ENCODE measurements around the gene RTL3.
"Not testable (repeated sequence)": the region's sequence is repeated elsewhere in the genome, so short reads cannot be mapped to it uniquely, and the experiment has no call there.

RTL3 gene, protein sequence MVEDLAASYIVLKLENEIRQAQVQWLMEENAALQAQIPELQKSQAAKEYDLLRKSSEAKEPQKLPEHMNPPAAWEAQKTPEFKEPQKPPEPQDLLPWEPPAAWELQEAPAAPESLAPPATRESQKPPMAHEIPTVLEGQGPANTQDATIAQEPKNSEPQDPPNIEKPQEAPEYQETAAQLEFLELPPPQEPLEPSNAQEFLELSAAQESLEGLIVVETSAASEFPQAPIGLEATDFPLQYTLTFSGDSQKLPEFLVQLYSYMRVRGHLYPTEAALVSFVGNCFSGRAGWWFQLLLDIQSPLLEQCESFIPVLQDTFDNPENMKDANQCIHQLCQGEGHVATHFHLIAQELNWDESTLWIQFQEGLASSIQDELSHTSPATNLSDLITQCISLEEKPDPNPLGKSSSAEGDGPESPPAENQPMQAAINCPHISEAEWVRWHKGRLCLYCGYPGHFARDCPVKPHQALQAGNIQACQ

DNA sequence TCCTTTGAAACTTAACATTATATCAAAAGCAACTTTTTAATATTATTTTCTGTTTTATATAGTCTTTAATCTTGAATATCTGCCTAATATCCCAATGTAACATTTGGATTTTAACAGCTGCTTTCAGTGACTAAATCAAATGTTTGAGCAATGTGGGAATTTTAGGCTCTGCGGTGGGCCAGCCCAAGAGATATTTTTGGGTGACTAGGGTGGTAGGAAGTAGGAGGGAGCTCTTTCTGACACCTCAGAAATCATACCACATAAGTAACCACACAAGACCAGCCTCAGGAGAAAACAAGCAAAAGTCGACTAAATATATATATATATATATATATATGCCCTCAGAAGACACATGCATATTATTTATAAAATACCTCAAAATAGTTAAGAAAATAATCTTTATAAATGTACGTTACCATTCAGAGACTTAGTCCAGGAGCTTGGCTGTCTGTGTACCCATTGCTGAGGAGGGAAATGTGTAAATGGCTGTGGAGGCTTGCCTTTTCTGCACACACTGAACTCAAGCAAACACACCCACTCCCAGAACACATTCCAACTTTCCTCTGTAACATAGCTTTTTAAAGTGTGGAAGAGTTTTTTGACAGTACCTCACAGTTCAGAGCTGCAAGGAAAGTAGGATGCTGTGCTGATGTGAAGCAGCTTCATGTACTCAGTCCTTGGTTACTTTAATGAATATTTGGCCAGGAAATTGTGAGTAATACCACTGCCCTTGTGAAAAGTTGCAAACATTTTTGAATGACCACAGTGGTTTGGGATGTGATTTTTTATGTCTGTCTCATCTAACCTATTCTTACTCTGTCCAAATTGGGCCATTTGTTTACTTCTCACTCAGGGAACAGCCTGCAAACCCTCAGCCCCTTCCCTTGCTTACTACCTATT lies at the start of gene RTL3:
TSS of gene RTL3 (minus strand) at position 484 of the 900 bp plus-strand sequence. CDS start 908 bp downstream, outside the sequence.
- no peak for DNase-seq

DNA sequence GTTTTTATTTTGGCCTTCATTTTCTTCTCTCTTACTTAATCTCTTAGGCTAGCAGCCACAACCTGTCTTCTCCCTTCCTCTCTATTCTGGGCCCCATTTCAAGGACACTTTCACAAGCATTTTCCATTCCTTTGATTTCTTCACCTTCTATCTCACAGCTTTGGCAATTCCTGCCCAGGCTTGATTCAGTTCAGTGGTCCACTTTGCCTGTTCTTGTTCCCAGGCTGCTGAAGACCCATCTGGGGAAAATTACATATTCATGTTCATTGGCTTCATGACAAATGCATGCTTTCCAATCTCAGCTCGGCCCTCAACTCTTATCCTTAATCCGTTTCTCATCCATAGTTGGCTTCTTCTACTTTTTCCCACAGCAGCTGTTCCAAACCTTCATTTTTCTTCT lies 49.7 kb upstream of the RTL3 start:
- DNase-seq: no peak

DNA sequence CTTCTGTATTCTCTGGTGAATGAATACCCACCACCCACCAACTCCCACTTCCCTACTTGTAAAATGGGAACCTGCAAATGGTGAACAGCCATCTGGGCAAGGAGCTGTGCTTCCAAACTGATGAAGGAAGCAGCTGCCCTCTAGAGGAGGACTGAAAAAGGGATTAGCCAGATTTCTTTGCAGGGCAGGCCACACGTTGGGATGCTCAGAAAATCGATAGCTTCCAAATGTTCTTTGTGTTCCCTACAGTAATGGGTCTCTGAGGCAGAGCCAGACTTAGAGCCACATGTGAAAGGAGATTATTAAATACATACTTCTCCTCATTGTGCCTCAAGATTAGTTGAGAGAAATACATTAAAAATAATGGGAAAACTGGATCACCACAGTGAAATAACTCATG lies 49.1 kb upstream of the RTL3 start:
- DNase-seq: no peak

DNA sequence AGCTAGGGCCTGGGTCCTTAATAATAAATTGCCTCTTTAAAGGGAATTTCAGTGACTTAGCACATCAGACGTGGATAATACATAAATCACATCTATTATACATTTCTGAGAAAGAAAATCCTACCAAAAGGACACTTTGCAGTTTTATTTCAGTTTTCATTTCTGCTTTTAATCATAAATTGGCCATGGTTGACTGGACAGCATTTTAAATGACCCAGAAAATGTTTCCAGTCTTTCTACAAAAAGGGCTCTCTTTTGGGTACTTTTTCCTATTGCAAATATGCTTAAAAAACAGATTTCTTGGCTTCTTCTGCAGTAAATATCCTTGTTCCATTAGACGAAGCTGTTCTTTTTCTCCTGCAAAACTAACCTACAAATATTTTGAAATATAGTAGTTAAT lies 46.9 kb upstream of the RTL3 start:
- no peak for DNase-seq

DNA sequence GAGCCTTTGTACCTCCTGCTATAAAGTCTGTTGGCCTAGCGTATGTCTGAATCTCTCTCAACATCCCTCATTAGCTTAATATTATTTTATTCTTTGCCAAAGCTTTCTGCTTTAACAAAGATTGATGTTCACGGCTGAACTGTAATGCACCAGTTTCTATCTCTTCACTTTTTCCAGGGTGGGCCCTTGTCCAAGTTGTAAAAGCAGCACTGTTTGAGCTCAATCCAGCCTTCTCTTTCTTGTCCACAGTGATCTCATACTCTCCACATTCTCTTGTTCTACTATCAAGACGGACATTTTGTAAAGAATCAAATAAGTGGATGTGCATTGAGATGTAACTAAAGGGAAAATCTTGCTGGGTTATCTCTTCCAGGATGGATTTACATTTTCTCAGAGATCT lies 34.4 kb upstream of the RTL3 start:
- no peak for DNase-seq

DNA sequence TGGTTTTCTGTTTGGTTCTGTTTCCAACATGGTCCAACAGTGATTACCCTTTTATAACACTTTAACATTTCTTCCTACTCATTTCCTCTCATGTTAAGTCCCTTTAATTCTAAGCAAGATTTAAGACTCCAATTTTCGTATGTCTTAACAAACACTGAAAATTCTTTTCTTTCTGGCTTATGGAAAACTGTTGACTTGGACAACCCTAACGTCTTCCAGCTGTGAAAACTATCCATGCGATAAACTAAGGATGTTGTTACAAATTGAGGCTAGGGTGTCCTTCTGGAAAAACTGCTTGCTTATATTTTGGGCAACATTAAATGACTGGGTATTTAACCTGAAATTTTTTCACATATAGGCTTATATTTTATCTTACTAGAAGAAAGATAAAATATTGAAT lies 33.9 kb upstream of the RTL3 start:
- DNase-seq: no peak

DNA sequence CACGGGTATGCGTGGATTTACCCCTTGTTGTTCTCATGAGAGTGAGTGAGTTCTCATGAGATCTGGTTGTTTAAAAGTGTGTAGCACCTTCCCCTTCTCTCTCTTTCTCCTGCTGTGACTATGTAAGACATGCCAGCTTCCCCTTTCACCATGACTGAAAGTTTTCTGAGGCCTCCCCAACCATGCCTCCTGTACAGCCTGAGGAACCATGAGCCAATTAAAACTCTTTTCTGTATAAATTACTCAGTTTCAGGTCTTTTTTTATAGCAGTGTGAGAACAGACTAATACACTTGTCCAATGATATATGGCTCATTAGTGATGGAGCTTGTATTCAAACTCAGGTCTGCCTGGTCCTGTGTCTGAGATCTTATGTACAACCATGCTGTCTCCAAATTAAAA lies 28.5 kb upstream of the RTL3 start:
- no peak for DNase-seq

DNA sequence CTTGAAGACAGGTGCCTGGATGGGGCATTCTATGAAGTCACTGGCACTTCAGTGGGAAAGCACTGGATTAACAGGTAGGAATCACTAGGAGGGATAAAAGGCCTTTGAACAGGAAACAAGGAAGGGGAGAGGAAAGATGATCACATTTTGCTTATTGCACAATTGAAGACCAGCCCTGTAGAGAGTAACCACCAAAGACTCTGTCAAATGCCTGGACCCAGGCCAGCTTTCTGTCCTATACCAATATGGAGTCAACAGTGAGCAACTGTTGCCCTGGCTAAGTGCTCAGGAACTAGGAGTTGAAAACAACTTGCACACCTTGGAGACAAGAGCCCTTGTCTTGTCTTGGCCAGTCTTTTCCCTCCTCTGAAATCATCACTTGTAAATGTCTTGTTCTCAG lies 14.1 kb upstream of the RTL3 start:
- DNase-seq: no peak

DNA sequence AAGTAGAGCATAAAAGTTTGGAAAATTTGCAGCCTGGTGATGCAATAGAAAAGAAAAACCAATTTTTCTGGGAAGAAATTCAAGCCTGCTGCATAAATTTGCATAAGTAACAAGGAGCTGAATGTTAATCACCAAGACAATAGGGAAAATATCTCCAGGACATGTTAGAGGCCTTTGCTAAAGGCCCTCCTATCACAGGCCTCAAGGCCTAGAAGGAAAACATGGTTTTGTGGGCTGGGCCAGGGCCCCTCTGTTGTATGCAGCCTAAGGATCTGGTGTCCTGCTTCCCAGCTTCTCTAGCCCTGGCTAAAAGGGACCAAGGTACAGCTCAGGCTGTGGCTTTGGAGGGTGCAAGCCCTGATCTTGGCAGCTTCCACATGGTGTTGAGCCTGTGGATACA lies 6.2 kb upstream of the RTL3 start:
- DNase-seq: no peak

DNA sequence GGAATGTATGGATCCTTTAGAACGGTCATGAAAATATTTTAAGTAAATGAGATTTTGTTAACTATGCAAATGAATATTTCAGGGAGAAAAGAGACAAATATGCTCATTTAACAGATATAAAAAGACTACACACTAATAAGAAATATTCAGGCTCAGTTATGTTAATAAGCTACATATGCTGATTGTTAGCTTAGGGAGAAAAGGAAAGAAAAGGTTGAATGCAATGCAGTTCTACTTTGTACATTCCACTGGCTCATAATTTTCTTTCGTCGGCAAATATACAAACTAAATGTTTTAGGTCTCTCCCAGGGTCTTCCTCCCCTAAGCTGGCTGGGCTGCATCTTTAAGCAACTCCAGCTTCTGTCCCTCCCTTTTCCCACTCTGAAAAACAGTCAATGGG lies 2.7 kb upstream of the RTL3 start:
- DNase-seq: no peak

DNA sequence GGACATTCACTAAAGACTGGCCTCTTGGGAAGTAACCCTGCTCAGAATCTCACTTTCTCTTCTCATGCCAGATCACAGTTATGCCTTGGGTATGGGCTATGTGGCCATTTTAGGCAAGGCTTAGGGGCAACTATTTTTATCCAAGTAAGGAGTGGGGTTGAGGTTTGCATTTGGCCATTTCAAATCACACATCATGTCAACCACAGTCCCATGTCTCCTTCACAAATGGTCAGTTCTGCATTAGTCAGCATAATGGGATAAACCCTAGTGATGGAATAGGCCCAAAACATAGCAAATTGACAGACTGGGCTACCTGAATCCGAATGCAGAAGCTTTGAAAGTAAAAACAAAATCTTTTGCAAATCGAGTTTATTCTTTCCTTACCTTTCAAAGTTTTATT lies 827 bp upstream of the RTL3 start:
- no peak for DNase-seq

DNA sequence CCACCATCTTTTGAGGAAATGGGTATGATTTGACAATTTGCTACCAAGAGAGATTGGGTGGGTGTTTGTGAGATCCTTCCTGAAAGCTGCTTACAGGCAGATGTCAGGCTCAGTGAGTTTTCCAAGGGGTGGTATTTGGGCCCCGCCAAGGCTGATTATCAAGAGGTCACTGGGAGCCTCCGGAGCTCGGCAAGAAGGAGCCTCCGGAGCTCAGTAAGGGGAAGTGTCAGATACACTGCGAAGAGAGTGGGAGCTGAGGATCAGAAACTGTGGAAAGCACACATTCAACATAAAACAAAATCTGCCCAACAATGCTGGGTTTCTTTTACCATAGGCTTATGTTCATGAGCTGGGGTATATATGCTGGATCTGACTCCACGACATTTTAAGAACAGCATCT lies 714 bp downstream of the RTL3 start:
- DNase-seq: no peak

DNA sequence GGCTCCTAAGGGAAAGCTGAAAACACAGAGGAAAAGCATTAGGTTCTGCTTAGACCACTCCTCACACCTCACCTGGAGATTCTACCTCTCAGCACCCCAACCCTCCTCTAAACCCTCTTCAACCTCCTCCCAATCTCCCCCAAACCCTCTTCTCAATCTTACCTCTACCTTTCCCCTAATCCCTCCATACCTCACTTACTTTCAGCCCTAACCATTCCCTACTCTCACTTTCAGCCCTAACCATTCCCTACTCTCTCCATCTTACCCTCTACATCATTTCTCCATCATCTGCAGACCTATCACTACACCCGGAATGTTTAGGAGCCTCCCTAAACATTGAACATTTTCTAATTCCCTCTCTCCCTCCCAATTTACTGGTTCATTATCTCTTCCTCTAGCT lies 3.5 kb downstream of the RTL3 start:
- no peak for DNase-seq

DNA sequence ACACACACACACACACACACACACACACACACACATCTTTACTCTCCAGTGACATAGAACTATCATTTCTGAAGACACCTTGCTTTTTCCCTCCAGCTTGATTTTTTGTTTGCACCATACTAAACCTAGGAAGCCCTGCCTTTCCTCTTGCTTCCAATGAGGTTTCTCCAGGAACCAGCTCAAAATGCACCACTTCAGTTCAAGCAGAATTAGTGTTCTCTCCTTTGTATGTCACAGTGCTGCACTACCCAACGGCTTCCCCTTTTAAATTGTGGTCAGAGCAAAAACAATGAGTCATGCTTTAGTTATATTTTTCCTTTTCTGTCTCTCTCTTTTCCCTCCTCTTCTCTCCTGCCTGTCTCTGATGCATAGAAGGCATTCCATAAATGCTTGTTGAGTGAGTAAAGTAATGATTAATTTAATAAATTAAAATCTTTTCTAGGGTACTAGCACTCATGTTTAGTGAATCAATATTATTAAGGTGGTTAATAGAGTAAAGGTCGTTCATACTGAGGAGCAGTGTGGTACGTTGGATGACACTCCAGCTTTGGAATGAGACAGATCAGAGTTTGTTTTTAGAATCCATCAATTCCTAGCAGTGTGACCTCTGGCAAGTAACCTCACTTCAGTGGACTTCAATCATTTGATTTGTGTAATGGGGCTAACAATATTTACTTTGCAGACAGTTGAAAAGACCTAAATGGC lies 5.9 kb downstream of the RTL3 start:
- no peak for DNase-seq

DNA sequence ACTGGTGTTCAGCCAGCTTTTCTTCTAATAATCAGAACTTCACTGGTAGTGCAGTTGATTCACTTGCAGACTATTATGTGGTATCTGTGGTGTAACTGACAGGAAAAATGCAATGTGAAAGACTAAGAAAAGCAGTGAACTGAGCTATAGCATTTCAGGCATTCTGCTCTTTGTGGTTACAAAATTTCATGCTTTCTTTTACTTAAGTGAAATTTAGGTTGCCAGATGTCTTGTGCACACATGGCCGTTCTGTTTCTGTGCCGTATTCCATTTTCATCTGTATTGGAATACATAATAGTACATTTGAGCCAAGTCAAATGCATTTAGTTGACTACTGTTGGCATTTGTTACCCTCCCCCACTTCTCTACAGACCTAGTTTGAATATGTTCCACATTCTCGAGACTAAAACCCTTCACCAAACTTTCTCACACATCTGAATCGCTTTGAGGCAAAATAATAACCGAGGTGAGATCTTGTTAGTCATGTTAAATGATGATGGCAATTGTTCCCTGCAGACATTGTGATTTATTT lies 8.2 kb downstream of the RTL3 start:
- DNase-seq: no peak

DNA sequence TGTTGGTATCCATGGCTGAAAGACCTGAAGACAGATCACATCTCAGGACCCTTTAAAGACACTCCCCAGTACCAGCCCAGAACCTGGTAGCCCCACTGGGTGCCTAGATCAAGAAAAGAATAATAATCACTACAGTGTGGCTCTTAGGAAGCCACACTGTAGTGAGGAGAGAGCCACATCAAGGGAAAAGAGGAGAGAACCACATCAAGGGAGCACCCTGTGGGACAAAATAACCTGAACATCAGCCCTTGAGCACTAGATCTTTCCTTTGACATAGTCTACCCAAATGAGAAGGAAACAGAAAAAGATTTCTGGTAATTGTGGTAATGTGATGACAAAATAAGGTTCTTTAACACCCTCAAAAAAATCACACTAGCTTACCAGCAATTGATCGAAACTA lies 15.3 kb downstream of the RTL3 start:
- DNase-seq: no peak

DNA sequence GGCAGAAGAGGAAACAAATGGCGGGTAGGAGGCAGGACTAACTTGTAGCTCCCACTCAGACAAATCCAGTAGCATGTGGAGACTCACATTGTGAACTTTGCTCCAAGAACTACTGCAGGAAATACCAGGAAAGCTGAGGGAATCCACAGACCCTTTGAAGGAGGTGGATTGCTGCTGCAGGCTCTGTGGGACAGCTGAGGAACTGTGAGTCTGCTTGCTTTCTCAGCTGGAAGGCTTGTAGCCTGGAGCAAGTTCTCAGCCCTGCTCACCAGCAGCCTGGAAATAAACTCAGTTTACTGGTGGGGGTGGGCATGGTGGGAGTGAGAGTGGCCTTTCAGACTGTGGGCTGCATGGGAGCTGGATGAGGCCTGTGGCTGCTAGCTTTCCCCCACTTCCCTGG lies 16.0 kb downstream of the RTL3 start:
- no peak for DNase-seq

DNA sequence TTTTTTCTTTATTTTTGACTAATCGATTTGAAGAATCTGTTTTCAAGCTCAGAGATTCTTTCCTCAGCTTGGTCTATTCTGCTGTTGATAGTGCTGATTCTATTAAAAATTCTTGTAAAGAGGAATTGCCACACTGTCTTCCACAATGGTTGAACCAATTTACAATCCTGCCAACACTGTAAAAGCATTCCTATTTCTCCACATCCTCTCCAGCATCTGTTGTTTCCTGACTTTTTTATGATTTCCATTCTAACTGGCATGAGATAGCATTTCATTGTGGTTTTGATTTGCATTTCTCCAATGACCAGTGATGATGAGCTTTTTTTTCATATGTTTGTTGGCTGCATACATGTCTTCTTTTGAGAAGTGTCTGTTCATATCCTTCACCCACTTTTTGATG lies 23.0 kb downstream of the RTL3 start:
- DNase-seq: not testable (repeated sequence)

DNA sequence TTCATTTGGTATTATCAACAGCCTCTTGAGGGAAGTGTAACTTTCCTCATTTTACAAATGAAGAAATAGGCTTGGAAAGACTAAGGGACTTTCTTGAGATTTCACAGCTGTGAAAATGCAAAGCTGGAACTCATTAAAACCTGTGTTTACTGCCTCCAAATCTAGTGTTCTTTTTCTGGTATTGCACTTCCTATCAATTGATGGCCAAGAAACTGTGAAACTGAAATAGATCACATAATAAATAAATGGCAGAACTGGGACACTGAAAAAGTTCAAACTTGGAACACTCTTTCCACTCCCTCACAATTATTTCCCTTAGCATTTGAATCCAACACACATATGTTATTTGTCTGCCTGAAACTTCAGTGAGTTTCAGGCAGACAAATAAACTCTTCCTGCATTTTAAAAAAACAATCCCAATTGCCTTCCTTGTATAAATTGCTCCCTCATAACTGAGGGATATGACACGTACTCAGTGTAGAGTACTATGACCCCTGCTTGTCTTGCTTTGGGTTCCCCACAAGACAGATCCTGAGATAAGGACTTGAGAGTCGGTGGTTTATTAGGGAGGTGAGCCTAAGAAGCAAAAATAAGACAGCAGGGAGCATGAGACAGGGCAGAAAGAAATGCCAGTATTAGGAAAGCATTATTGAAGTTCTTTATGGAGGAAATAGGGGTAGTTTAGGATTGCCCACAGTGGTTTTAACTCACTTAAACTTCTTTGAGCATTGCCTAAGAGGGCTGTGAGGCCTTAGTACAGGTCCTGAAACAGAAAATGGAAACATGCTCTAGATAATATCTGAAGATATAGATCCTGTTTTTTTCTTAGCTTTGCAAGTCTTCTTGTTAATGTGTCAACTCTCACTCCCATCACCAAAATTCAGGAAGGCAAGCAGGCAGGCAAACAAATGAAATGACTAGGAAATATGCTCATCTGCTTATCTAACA lies 33.9 kb downstream of the RTL3 start:
- DNase-seq: no peak

DNA sequence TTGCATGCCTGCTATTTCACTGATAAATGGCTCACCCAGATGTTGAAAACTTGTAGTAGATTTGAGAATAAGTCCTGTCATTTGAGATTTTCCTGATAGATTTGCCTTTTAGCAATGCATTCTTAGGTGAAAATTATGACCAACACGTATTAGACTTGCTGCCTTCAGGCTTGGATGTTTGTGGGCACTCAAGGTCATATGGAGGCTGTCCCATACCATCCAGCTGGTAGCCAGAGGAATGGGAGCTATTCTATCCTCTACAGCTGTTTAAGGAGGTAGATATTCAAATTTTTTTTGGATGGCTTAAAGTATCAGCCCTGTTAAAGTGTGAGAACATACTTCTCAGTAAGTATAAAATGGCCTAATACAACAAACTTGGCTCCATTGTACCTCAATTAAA lies 34.7 kb downstream of the RTL3 start:
- DNase-seq: no peak

DNA sequence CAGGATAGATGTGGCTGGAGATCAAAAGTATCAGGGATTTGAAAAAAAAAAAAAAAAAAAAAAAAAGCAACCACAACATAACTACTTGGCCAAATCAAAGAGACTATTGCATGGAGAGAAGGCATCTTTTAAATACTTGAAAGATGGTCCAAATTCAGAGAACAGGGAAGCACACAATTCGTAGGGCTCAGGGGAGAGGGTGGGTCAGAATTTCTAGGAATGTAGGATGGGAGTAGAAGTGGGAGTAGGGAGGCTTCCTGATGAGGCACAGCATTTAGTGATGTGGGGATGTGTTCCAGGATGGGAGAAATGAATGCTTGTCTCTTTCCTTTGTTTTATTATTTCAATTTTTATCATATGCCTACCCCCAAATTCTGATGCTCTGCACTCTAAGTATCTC lies 36.3 kb downstream of the RTL3 start:
- no peak for DNase-seq

DNA sequence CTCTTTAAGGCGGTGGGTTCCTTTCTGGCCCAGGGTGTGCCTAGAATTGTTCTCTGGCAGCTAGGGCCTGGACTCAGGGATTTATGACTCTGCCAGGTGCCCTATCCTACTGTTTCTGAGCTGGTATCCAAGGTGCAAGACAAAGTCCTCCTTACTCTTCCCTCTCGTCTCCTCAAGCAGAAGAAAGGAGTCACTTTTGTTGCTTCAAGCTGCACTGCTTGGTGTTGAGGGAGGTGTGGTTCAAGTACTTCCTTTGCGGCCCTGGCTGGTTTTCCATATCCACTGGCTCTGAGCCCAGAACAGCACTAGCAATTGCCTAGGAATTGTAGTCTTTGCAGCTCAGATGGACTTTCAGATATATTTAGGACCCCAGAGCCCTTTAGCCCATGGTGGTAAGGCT lies 39.3 kb downstream of the RTL3 start:
- no peak for DNase-seq

Measured in NCI-H1694 (cell line).